Neutrophil (primary cell): ENCODE data around the gene COL17A1.

Experiments
- H3K27ac ChIP-seq: fragments of 200-600 bp; sonication (generic); 2 replicates; pipeline ENCODE4 v1.5.1; 2016; ENCODE audit warnings: mild to moderate bottlenecking, moderate library complexity
- H3K27me3 ChIP-seq: fragments of 200-600 bp; sonication (generic); 2 replicates; pipeline ENCODE4 v1.6.0; 2016; ENCODE audit warnings: mild to moderate bottlenecking
- H3K36me3 ChIP-seq: fragments of 200-600 bp; sonication (generic); 2 replicates; pipeline ENCODE4 v1.5.1; 2017
- H3K4me1 ChIP-seq, 2 experiments: fragments of 200-600 bp in 1 of 2; sonication (generic) in 1 of 2; 1 replicate in 1 of 2; 2 replicates in 1 of 2; pipeline versions ENCODE4 v1.5.1 to v1.6.1; 2013 to 2016; ENCODE audit warnings: low read depth in 1 of 2, low read length in 1 of 2, mild to moderate bottlenecking in 1 of 2, moderate library complexity in 1 of 2; ENCODE audit not compliant: control insufficient read depth in 1 of 2, insufficient read depth in 1 of 2
- H3K4me3 ChIP-seq, 2 experiments: fragments of 200-600 bp in 1 of 2; sonication (generic) in 1 of 2; 1 replicate in 1 of 2; 2 replicates in 1 of 2; pipeline ENCODE4 v1.5.1; 2013 to 2016; ENCODE audit warnings: low read depth in 1 of 2, low read length in 1 of 2, mild to moderate bottlenecking in 1 of 2, moderate library complexity in 1 of 2
- H3K9me3 ChIP-seq: fragments of 200-600 bp; sonication (generic); 2 replicates; pipeline ENCODE4 v1.5.1; 2016
- TF ChIP-seq, protein P1 (sequence below): fragments of 200-600 bp; sonication (generic); IDR thresholded peaks from 2 replicates; pipeline ENCODE4 v1.5.1; 2016; ENCODE audit warnings: antibody characterized with exemption

Gene COL17A1

DNA sequence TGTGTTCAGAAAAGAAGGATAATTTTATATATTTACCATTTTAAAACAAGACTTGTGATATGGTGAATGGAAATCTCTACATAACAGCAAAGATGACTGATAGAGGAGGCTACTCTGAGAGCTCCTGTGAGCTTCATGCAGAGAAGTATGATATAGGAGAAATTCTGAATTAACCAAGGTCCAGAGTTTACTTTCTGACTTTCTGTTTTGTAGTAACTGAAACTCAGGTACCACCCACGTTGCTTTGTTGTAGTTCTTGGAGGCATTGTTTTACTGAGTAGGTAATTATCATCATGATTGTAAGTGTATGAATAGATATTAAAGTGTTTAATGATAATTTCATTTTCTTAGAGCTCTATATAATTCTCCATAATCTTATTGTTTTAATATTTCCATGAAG lies 18.3 kb upstream of the COL17A1 start:
- no peak overlapping the region for H3K27ac ChIP-seq
- H3K4me3 ChIP-seq = no peak overlapping the region
- no peaks in the 10 kb centered on the region for H3K4me1 ChIP-seq
- no peaks in the 10 kb centered on the region for H3K9me3 ChIP-seq
- no peaks in the 10 kb centered on the region for H3K27me3 ChIP-seq
- TF ChIP-seq, protein P1, sequence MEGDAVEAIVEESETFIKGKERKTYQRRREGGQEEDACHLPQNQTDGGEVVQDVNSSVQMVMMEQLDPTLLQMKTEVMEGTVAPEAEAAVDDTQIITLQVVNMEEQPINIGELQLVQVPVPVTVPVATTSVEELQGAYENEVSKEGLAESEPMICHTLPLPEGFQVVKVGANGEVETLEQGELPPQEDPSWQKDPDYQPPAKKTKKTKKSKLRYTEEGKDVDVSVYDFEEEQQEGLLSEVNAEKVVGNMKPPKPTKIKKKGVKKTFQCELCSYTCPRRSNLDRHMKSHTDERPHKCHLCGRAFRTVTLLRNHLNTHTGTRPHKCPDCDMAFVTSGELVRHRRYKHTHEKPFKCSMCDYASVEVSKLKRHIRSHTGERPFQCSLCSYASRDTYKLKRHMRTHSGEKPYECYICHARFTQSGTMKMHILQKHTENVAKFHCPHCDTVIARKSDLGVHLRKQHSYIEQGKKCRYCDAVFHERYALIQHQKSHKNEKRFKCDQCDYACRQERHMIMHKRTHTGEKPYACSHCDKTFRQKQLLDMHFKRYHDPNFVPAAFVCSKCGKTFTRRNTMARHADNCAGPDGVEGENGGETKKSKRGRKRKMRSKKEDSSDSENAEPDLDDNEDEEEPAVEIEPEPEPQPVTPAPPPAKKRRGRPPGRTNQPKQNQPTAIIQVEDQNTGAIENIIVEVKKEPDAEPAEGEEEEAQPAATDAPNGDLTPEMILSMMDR = no peak
- H3K36me3 ChIP-seq = no peaks in the 10 kb centered on the region

DNA sequence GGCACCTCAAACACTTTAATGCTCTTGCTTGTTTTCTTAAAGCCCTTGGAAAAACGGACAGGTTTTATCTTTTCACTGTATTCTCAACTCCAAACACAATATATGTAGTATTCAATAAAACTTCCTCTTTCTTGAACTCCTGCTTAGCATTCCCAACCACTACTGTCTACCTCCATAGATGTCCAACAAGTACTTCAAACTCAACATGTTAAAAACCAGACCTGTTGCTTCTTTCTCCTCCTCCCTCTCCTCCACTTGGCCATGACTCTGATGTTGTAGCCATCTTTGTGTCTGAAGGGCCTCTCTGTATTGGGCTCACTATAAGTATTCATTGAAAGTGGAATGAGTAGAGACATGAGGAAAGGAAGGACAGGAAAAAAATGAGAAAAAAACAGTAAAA lies 16.2 kb upstream of the COL17A1 start:
- TF ChIP-seq, protein P1 = no peak
- no peak overlapping the region for H3K4me3 ChIP-seq
- H3K4me1 ChIP-seq = no peaks in the 10 kb centered on the region
- no peaks in the 10 kb centered on the region for H3K27me3 ChIP-seq
- no peaks in the 10 kb centered on the region for H3K9me3 ChIP-seq
- no peaks in the 10 kb centered on the region for H3K36me3 ChIP-seq
- H3K27ac ChIP-seq = no peak overlapping the region

DNA sequence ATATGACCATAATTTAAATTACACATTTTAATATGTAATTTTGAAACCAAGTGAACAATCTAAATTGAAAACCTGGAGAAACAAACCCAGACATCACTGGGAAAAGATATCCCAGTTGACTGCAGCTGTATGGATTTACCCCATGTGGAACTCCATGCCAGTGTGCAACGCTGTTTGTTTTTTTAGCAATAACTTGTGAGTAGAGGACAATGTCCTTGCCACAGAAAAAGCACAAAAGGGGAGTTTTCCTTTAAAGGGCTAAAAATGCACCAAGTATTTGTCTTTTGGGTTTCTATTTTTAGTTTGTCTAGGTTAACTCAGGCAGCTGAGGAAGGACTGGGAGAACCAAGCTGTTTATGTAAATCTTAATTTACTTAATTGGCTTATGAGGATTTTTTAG lies 15.1 kb upstream of the COL17A1 start:
- no peaks in the 10 kb centered on the region for H3K27me3 ChIP-seq
- no peak overlapping the region for H3K27ac ChIP-seq
- H3K4me3 ChIP-seq = no peak overlapping the region
- no peaks in the 10 kb centered on the region for H3K9me3 ChIP-seq
- H3K36me3 ChIP-seq = no peaks in the 10 kb centered on the region
- TF ChIP-seq, protein P1 = no peak
- no peaks in the 10 kb centered on the region for H3K4me1 ChIP-seq

DNA sequence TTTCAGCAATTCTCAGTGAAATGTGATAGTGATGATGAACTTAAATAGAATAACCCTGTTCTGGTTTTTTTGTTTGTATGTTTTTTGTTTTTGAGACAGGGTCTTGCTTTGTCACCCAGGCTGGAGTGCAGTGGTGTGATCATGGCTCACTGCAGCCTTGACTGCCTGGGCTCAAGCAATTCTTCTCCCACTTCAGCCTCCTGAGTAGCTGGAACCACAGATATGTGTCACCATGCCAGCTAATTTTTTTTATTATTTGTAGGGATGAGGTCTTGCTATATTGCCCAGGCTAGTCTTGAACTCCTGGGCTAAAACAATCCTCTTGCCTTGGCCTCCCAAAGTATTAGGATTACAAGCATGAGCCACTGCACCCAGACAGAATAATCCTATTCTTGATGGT lies 14.3 kb upstream of the COL17A1 start:
- Histone ChIP-seq H3K27me3 (no peaks in the 10 kb centered on the region), H3K36me3 (no peaks in the 10 kb centered on the region), H3K27ac (no peak overlapping the region), H3K9me3 (no peaks in the 10 kb centered on the region), H3K4me1 (no peaks in the 10 kb centered on the region), H3K4me3 (no peak overlapping the region)
- TF ChIP-seq, protein P1 = no peak

DNA sequence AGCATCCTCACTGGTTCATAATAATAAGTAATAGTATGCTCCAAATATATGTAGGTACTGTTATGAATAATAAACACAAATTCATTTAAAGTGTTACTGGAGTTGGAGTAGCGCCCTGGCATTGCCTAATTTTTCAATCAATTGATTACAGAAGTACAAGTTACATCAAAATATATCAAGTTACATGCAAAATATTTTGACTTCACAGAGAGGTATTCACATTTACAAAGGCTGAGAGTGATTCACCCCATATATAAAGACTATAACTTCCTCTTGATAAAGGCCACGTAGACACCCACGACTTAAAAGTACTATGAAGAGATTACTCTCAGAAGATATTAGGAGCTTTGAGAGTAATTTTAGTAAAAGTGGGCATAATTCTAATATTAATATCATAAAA lies 13.6 kb upstream of the COL17A1 start:
- H3K4me1 ChIP-seq = no peaks in the 10 kb centered on the region
- H3K4me3 ChIP-seq = no peak overlapping the region
- H3K27me3 ChIP-seq = no peaks in the 10 kb centered on the region
- no peaks in the 10 kb centered on the region for H3K9me3 ChIP-seq
- H3K27ac ChIP-seq = no peak overlapping the region
- TF ChIP-seq, protein P1 = no peak
- no peaks in the 10 kb centered on the region for H3K36me3 ChIP-seq

DNA sequence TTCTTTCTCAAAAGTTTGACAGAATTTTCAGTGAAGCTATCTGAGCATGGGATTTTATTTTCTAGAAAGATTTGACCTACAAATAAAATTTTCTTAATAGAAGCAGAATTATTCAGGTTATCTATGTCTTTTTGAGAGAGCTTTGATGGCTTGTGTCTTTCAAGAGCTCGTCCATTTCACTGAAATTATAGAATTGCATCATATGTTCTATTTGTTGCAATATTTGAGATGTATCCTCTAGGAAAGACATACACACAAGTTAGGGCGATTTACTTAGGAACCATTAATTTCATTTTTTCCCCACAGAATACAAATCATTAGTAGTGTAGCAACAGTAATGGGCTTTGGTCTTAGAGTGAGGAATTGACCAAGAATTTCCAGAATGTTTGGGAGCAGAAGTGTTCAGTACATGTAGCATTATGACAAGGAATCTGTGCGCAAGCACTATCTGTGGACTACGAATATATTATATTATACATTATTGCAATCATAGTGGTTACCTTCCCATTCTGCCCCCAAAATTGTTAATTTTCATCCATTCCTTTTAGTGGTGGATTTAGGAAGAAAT lies 12.8 kb upstream of the COL17A1 start:
- Histone ChIP-seq H3K27me3 (no peaks in the 10 kb centered on the region), H3K4me1 (no peaks in the 10 kb centered on the region), H3K4me3 (no peak overlapping the region), H3K9me3 (no peaks in the 10 kb centered on the region), H3K36me3 (no peaks in the 10 kb centered on the region), H3K27ac (no peak overlapping the region)
- TF ChIP-seq, protein P1 = no peak
